GM19455 (cell line): ENCODE data around the gene ATP1B1.

ENCODE experiments used
- ATAC-seq: cut with Tn5 transposase; IDR thresholded peaks from one replicate; pipeline ENCODE4 v1.9.1; 2021; ENCODE audit not compliant: unreplicated experiment

The ATP1B1 gene

DNA sequence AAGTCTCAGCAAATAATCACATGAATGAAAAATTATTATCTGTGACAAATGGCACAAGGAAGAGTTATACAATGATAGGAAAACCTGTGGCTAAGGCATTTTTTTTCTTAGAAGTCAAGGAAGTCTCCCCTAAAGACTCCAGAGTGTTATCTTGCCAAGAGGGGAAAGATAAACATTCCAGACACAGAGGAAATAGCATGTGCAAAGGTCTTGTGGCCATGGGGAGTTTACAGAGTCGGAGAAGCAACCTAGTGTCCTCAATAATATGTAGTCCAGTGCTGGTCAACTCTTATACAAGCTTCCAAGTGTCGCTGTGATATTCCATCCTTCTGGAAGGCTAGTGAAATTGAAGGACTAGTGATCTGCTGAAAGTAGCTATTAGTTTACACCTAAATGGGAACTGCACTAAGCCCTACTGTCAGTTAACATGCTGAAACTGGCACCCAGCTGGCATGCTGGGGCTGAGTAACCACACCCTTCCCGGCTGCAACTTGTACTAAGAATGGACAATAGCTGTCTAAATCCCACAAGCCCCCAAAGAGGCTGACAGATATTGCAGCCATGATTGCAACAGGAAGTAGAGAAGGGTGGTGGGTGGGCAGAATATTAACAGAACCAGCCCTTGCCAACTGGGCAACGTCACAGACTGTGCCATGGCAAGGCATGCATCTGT lies 11.5 kb upstream of the ATP1B1 start:
- no peak for ATAC-seq

DNA sequence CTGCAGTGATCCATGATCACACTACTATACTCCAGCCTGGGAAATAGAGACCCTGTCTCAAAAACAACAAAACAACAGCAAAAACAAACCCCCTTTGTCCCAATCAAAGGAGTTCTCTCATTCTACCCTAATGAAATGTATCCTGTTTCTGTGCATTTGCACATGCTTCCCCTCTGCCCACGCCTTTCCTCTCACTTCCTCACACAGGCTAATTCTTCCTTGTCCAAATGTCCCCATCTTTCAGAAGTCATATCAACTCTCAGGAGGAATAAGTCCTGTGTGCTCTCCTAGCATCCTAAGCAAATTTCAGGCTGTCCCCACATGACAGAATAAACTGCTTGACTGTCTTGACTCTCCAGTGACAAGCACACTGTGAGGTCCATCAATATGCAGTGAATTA lies 8.1 kb upstream of the ATP1B1 start:
- ATAC-seq, result no peak

DNA sequence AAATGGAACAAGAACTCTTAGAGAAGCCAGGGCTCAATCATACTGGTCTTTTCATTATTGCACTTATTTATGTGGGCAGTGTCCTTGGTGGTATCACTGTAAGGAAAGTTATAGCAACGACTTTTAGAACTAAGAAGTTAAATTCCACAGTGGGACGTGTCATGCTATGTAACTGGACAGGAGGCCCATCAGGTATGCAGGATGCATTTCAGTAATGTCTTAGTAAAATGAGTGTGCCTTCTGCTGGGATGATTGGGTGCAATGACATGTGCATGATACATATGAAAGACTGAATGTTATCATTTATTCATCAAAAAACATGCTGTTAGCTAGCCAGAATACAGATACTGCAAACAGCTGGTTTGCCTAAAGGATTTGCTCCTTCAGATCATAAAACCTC lies 6.9 kb upstream of the ATP1B1 start:
- no peak for ATAC-seq

DNA sequence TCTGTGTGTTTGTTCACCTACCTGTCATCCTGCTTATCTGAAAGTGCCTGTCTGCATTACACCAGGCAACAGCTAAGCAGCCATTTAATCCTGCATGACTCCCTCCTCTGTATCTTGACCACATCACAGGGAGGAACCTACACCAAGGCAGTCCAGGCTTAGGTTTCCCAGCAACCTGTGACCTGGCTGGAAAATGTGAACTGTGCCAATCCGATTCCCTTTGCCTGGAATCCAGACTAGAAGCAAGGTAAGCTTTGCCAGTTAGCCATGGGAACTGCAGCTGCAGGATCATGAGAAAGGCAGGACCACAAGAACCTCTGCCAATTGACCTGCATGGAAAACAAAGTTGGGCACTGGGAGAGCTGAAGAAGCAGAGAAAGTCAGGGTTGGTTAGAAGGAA lies 6.3 kb upstream of the ATP1B1 start:
- no peak for ATAC-seq

DNA sequence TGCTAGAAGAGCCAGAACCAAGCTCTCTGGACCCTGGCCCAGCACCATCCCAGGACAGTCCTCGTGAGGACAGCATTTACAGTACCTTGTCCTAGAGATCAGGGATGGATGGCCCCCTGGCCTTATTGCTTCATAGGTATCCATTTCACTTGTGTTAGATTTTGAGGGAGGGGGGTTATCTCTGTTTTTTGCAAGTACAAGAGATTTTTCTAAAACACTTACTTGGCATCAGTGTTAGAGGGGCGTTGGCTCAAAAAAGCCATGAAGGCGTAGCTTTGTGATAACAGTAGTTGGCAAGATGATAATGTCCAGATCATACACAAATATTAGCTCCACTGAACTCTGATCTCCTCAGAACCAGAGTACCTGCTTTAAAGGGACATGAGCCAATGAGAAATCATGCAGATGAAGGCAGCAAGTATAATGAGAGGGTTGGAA lies 5.8 kb upstream of the ATP1B1 start:
- no peak for ATAC-seq

DNA sequence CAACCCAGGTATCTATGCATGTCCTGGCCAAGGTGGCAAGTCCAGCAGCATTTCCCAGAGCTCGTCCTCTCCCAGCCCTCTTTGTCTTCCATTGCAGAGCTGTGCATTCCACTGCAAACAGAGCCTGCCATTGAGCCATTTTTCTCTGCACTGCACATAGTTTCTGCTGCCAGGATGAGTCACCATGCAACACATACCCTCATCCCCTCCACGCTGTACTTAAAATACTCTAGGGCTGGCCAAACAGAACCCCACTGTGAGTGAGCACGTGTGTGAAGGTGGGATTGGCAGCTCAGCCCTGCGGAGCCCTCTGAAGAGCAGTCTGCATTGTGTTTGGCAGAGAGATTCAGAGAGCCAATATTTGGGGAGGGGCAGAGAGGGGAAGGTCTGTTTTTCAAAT lies 3.9 kb upstream of the ATP1B1 start:
- no peak for ATAC-seq

DNA sequence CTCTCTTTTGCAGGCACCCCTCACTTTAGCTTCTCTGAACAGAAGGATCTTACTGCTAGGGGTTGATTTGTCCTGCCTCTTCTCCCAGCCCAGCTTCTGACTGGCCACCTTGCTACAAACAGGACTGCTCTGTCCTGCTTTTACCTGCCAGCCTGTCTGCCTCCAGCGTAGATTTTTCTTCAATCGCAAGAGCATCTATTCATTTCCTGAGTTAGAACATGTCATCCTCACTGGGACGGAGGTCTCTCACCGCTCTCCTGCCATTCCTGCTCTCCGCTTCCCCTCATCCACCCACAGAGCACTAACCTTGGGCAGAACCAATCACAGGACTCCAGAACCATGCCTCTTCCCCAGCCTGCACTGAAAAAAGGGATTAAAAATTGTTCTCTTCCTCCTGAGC lies 3.5 kb upstream of the ATP1B1 start:
- ATAC-seq, result no peak

DNA sequence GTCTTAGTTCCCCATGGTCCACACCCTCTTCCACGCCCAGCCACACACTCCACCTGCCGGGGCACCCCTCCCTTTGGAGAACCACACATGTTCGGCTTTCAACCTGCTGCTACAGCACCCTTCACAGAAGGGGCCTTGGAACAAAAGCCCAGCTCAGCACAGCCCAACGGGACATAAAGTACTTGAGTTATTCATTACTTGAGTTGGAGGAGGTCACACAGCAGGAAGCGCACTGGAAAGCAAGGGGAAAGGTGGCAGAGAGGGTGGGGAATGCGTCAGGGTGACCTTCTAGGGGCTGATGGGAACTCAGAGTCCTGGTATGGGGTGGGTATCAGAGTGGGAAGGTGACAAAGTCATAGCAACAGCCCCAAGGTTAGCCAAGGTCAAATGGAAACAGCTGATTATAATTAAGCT lies 3.0 kb upstream of the ATP1B1 start:
- no peak for ATAC-seq

DNA sequence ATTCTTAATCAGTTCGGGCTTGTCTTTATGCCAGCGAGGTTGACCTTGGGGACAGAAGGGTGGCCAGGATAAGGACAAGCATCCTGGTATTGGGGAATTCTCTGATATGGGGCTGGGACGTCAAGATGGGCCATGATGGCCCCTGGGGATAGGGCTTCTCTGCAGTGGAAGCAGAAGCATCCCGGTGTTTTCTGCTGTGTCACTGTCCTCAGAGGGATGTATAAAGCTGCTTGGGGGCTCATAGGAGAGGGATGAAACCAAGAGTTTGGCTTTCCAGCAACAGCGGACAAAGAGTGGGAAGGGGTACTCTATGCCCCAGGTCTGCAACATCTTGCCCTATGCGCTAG lies 1.4 kb upstream of the ATP1B1 start:
- ATAC-seq, result no peak

DNA sequence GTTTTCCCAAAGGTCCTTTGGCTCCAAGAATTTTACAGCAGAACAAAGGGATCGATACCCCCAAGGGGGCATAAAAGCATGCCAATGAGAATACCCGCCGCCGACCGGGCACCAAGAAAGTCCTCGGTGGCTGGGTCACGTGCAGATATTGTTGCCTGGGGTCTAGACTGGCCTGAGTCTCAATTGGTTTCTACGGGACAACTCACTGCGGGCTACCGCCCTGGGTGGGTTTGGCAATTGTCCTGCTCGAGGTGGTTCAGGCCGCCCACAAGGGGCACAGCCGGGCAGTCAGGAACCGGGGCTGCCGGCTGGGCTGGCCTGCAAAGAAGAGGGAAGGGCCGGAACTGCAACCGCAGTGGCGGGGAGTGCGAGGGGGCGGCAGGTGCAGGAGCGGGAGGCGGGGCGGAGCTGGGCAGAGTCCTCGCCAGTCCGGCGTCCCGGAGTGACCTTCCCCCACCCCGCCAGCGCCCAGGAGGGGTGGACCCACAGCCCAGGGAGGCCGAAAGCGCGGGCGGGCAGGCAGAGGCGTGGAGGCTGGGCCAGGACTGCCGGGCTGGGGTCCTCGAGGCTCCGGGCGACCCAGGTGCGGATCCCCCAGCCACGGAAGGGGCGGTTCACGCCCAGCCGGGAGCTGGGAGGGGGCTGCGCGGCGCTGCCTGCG lies 926 bp upstream of the ATP1B1 start:
- ATAC-seq, result peak; percentile 28

DNA sequence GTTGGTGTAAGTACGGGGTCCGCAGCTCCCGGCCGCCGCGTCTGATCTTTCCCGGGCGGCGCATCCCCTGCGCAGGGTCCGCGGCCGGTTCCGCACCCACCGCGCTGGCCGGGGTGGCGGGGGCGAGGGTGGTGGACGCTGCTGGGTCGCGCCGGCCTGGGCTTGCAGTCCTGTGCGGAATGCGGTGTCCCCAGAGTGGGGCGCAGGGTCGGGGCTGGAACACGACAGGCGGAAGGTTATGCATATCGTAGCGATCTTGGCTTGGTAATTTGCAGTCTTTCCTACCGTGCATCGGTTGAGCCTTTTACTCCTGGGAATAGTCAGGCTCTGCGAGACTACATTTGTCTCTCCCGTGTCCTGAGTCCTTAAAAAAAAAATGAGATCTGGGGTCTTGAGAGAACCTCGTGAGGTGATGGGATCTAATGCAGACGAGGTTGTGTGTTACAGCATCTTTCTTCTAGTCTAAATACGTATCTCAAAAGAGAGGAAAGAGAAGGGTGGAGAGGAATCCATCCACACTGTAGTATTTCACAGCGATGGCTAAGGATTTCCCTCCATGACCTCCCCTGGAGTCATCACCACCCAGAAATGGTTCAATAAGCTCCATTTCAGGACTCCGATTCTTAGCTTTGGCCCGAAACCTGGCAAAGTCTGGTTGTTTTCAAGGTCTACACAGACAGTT lies 572 bp downstream of the ATP1B1 start:
- ATAC-seq, result no peak

DNA sequence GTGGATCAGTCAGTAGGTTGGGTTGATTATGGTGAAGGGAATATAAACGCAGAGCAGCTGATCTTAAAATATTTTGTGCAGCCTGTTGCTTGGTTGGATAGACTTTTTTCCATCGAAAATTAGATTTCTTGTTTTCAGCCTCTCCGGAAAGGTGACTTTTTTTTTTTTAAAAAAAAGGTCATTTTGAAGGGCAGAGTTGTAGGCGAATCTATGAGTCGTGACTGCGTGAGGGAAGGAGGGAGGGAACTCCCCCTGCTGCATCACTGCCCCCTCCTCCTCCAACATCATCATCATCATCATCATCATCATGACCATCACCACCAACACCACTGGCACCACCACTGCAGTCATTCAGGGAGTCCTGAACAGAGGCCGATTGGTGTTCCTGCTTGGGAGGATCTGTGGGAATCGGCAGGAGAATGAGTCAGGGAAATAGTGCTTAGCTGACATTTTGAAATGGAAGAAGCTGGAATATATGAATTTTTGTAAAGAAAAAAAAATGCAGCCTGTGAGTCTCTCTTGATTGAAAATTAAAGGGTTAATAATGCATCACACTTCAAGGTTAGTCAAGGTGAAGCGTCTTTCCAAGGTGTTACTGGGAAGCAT lies 1.2 kb downstream of the ATP1B1 start:
- ATAC-seq, result no peak

DNA sequence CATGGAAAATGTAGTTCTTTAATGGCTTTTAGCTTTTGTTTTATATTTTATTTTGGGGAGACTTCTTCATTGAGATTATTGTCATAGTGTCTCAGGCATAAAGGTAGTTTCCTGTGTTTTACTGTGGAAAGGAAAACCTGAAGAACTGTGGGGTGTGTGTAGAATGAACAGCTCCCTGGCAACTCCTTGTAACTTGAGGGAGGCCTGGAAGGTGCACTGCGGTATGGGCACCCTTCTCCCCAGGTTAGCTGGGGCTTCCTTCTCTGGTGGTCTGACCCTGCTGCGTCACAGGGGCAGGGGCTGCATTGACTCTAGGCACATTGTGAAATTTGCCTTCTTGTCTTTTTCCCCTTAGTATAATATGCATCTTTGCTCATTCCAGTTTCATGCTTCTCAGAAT lies 1.7 kb downstream of the ATP1B1 start:
- ATAC-seq, result no peak

DNA sequence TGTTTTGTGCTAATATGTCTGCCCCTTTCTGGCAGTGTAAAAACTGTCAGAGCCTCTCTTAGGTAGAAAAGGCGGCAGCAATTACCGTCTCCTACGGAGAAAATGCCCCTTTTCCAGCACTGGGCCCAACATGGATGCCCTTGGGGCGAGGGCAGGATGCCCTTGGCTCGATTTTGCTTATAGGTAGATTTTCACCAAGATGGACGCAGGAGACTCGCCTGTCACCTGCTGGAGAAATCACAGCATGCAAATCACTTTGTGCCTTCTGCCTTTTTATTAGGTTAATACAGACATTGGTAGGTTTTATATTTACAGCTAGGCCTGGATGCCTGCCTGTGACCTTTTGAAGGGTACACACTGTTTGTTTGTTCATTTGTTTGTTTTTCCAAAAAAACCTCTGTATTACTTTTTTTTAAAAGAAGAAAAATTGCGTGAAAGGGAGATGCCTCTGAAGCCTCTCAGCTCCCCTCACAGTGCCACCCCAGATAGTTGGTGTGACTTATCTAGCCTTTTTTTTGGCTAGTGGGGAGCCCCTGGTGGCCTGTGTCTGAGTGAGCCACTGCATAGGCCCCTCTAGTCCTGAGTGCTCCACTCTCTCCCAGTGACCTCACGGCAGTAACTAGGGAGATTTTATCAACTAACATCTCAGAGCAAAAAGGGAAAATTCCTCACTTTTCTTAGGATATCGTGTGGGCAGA lies 2.5 kb downstream of the ATP1B1 start:
- ATAC-seq, result no peak

DNA sequence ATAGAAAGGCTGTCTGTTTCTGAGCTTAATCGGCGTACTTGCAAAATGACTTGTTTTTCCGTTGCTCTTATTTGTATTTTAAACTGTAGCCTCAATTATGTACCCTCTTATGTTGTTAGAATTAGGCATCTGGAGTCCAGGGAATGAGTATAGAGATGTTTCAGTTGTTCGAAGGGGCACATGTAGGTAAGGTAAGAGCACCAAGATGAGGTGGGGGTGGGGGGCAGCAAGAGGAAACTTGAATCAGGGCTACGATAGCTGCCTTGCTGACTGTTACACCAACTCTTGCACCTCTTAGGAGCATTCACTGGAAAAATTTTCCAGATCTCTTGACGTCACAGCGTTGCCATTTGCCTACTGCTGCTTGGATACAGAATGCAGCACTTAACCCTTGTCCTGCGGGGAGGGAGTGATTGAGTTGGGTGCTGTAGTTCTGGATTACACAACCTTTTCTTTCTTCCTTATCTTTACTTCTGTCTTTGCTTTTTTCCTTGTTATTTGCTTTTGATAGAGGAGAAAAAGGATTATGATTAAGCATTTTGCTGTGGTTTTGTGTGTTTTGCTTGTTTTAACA lies 3.2 kb downstream of the ATP1B1 start:
- ATAC-seq, result no peak

DNA sequence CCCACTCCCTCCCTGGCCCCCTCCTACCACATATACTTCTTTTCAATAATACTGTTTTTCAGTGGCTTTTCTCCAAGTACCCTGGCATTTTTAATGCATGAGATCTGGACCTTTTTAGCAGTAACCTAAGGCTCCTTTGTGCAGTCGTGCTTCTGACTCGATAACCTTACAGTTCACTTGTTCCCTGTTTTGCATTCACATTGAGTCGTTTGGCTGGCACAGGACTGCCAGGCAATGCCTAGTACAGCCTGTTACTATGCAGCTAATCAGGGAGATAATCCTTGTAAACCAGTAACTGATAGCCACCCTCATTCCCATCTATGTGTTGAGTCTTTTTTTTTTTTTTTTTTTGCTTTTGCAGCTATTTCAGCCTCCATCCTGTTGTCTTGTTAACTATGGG lies 3.7 kb downstream of the ATP1B1 start:
- ATAC-seq, result no peak

DNA sequence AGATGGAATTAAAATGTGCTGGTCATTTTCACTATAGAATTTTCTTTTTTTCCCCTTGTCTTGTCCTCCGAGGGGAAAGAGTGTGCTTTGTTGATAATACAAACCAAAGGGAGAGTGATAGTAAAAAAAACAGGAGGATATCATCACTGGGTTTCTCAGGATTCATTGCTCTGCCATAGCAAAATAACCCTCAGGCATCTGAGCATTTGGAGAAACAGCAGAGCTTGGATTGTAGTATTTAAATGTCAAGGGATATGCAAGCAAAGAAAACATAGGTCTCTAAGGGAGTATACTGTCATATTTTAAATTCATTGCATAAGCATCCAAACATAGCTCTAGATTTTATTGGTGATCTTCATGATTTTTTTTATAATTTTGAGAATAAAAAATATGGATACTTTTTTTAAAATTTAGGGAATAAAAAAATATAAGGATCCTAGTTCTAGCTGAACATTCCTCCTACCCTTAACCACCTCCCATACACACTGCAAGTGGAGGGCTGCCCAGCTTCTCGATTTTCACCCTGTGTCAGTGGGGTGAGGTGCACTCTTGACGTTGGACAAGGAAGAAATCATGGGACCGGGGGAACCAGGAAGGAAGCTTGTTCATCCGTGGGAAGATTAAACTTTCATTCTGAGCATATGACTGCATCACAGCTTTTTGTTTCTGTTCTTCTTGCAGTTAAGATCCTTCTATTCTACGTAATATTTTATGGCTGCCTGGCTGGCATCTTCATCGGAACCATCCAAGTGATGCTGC lies 4.4 kb downstream of the ATP1B1 start:
- no peak for ATAC-seq

DNA sequence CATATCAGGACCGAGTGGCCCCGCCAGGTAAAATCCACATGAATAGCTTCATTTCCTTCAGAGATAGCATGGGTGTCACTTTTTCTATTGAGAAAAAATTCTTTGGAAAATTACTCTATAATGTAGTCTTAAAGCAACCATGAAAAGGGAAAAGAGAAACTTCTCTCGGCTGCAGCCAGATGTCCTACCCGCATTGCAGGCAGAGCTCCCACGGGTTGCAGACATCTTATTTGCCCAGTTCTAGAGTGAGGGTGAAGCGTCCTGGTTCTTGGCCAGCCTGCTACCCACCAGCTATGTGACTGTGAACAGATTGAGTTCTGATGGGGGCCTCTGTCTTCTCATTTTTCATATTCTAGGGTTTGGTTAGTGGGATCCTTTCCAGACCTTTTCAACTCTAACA lies 5.0 kb downstream of the ATP1B1 start:
- no peak for ATAC-seq

DNA sequence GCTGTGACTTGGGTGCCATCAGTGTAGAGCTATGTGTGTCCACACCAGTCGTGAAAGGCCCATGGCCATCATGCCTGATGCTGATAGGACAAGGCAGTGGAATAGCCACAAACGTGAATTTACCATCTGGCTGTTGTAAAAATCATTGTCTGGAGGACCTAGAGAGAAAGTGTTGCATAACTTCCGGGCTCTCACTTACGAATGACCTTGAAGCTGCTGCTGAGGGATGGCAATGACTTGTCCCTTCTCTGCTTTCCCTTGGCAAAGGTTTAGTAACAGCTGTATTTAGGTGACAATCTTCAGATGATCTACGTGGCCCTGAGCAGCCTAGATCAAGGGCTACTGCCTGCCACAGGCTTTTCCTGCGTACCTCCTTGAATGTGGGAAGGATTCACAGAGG lies 5.8 kb downstream of the ATP1B1 start:
- ATAC-seq, result no peak

DNA sequence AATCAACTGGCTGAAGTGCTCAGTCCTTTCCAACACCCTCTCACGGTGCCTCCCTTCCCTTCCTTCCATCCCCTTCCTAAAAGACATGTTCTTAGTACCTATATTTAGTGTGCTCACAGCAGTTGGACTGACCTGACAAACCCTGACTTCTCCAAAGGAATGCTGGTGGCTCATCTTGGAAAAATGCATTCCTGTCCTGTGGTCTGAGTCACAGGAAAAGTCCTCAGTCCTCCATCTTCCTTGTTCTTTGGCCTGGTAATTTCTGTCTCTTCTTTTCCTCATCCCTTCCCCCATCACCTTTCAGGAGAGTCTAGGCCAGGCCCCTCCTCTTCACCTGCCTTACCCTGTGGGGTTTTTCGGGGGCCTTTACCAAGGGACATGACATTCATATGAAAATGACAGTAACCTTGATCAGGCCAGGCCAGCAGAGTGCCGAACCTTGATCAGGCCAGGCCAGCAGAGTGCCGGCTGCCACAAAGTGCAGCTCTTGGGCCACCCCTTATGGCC lies 7.2 kb downstream of the ATP1B1 start:
- no peak for ATAC-seq
